SH-SY5Y (cell line): ENCODE results near the gene BRME1.

Experiments used
- GATA2 ChIP-seq: IDR thresholded peaks from 2 replicates; pipeline ENCODE4 v1.6.1; 2011; ENCODE audit warnings: mild to moderate bottlenecking, low read depth, low read length
- GATA3 ChIP-seq: IDR thresholded peaks from 2 replicates; pipeline ENCODE4 v1.6.1; 2011; ENCODE audit warnings: low read depth, mild to moderate bottlenecking, low read length, moderate library complexity

Gene BRME1

DNA sequence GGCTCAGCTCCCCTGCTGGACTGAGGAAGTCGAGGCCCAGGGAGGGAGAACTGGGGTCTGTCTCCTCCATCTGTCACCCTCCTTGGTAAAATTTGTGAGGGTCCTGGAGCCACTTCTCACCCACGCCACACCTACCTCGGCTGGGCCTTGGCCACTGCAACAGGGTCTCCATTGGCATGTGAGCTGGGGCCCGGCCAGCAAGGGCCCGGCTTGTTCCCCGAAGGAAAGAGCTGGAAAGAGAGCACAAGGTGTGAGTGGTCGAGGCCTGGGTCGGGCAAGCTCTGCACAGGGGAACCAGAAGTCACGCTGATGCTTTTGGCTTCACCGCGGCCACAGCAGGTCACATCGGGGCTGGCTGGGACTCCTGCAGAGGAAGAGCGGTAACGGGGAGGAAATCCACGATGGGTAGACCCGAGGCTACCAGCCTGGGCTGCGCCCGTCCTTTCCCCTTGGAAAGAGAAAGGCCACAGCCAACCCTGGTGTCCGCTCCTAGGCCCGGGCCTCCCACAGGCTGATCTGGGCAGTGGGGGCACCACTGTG, 20.0 kb downstream of the BRME1 start:
- TF ChIP-seq GATA3, result no peak
- TF ChIP-seq GATA2, result no peak

DNA sequence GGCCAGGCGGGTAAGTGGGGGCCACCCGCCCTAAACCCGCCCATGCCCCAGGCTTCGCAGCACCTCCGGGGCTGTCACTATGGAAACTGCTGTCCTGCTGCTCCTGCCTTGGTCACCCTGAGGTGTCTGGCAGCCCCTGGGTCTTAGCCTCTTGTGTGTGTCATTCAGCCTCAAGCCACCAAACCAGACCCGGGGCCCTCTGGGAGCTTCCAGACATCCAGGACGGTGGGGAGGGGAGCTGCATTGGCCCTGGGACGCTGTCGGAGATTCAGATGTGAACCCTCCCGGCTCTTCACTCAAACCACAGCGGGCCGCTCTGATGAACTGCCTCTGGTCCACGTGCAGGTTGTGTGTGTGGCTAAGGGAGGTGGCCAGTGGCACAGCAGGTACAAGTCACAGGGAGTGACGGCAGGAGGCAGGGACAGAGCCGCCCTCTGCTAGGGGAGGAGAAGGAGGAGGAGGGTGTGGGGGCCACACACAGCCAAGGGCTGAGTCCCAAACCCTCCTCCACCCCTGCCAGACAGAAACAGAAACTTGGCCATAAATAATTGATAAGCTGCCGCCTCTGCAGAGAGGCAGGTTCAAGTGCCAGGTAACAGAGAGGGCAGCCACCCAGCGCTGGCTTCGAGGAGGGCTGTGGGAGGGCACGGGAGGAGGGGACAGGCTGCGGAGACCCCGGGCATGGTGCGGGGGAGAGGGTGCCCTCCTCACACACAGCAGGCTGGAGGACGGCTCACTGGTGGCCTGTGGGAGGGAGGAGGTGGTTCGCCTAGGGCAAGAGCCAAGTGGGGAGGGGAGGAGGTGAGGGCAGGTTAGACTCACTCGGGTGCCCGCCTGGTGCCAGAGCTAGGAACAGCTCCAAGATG, 21.0 kb downstream of the BRME1 start:
- no peak for TF ChIP-seq GATA3
- no peak for TF ChIP-seq GATA2

DNA sequence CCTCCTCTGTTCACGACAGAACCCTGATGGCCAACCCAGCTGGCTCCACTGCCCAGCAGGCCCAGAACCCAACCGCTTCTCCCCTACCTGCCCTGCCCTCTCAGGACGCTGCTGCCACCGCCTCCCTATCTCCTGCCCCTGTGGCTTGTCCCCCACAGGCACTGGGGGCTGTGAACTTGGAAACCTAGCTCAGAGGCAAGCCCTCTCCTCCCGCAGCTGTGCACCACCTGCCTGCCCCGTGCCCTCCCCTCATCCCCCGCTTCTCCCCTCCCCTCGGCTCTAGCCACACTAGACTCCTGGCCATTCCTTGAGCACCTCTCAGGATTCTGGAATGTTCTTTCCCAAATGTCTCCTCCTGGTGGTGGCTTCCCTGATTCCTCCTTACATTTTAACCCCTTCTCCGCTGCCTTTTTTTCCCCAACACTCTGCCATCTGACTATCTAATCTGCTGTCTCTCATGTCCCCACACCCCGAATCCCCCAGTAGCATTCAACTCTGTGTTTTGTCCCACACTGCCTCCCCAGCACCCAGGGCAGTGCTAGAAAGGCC, 22.3 kb downstream of the BRME1 start:
- TF ChIP-seq GATA2 (no peak), GATA3 (no peak)

DNA sequence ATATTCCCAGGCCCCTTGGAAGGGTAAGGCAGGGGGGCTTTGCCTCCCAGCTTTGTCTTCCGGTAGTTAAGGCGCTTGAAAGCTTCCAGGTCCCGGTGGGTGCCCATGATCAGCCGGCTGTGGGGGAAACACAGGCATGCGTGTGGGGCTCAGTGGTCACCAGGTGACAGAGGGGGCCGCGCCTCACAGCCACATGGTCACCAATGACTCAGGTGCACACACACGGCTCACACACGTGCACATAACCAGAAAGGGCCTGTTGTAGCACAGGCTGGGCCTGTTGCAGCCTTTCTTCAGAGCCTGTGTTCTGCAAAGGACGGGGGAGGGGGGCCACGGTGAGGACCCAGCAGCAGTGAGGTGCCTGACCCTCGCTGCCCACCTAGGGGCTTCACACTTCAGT, 23.1 kb downstream of the BRME1 start:
- TF ChIP-seq GATA2, result no peak
- no peak for TF ChIP-seq GATA3

DNA sequence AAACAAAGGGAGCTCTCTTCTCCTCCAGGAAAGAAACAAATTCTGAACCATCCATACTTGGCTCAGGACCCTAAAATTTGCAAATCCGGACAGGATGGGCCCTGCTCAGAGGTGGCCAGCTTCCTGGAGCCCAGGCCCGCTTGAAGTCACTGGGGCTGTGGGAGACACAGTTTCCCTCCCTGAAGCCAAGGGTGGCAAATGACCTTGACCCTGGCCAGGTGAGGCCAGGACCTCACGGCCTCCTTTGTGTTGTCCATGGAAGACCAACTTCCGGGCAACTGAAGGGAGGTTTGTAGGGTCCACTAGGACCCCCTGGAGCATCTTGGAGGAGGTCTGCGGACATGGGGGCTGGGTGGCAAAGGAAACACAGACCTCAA, 23.5 kb downstream of the BRME1 start:
- TF ChIP-seq GATA3 (no peak), GATA2 (no peak)

DNA sequence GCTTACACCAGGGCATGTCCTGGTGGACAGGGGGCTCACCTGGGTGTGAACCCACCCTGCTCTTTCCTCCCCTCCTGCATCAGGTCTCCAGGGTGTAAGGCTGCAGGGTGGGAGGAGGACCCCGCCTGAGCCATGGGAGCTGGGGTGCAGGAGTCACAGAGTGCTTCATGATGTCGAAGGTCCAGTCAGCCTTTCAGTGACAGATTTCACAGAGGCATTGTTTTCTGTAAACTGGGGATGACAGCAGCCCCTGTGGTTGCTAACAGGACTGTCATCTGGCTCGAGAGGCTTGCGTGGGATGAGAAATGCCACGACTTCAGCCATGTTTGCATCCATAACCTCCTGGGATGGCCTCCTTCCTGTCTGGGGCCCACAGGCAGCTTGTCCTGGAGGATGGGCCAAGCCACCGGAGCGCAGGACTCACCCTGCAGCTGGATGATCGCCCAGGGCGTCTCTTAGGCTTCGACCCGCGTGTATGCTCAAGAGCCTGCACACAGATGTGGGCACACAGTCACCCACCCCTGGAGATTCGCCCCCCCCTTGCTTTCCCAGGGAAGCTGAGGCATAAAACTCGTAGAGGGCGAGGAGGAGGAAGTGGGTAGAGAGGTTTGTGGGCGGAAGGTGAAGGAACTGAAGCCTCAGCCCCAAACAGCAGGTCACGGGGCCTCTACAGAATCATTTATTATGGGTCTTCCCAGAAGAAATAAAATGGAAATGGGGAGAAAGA, 24.1 kb downstream of the BRME1 start:
- TF ChIP-seq GATA3 (no peak), GATA2 (no peak)

DNA sequence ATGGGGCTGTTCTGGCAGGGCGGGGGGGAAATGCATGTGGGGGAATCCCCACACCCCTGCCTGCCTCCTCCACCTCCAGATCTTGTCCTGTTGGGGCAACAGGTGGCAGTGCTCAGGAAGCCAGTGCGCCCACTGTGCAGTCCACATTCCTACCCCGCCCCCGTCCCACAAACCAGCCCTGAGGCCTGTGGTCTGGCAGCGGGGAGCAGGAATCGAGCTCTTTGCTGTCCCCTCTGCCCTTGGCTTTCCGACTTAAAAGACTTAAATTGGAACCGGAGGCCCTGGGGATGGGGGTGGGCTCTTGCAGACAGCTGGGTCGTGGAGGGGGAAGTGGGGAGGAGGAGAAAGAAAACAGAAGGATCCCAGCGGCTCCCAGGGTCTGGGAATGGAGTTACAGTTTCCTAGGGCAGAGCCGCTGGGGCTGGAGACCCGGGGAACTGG, 24.6 kb downstream of the BRME1 start:
- TF ChIP-seq GATA3 (no peak), GATA2 (no peak)

DNA sequence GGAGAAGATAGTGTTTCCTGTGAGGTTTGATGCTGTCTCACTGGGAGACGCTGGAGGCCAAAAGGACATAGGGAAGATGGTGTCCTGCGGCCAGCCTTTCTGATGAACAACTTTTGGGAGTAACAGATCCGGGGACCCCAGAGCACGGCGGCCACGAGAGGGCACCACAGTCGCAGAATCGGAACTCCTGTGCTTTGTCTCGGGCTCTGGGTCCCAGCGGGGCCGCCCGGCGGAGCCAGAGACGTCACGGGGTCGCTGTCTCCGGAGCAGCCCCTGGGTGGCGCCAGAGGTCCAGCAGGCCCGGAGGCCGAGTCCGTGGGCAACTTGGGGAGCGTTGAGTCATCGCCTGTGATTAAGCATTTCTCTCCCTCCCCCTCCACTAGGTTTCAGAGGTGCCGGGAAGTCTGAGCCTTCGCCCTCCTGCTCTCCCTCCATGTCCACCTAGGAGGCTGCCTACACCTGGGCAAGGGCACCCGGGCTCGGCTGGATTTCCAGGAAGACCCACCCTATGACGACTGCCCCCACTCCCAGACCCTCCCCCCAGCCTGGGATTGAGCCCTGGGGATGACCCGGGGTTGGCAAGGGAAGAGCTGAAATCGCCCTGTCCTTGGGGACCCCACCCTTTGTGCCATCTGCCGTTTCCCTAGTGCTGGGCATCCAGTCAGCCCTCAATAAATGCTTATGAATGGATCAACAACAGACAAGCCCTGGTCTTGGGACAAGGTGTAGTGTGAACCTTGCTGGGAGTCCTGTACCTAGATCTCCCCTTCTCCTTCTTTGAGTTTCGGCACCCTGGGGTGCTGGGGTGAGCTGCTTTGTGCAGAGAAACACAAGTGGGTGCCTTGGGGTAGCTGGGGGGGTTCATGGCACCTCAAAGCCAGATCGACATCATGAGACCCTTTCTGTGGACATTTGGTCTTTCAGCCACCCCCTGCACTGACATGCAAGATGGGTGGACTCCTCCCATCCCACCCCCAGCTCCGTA, 25.6 kb downstream of the BRME1 start:
- TF ChIP-seq GATA2 (no peak), GATA3 (no peak)

DNA sequence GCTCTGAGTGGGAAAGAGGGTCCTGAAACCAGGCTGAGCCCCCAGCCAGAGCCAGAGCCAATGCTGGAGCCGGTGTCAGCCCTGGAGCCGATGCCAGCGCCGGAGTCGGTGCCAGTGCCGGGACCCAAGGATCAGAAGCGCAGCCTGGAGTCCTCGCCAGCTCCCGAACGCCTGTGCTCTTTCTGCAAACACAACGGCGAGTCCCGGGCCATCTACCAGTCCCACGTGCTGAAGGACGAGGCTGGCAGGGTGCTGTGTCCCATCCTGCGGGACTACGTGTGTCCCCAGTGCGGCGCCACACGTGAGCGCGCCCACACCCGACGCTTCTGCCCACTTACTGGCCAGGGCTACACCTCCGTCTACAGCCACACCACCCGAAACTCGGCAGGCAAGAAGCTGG, 28.6 kb downstream of the BRME1 start:
- TF ChIP-seq GATA2 (no peak), GATA3 (no peak)

DNA sequence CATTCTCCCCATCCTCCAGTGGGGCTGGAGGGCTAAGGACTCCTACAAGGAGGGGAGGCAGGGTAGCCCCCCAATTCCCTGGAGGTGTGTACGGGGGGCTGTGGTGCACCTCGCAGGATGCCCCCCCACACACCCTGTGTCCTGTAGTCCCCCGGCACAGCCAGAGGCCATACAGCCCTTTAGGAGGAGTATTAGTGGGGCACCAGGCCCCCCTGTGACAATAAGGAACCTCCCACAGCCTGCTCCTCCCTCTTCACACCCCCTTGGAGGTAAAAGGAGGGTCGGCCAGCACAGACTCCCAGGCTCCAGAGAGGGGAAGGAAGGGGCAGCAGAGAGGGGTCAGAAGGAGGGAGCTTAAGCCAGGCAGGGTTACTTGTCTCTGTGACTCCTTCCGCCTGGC, 29.1 kb downstream of the BRME1 start, which contains the start of gene NANOS3:
TSS of gene NANOS3 (plus strand) at position 301 of the 400 bp plus-strand sequence. CDS start 115 bp downstream, outside the sequence.
- TF ChIP-seq GATA2, result no peak
- no peak for TF ChIP-seq GATA3

DNA sequence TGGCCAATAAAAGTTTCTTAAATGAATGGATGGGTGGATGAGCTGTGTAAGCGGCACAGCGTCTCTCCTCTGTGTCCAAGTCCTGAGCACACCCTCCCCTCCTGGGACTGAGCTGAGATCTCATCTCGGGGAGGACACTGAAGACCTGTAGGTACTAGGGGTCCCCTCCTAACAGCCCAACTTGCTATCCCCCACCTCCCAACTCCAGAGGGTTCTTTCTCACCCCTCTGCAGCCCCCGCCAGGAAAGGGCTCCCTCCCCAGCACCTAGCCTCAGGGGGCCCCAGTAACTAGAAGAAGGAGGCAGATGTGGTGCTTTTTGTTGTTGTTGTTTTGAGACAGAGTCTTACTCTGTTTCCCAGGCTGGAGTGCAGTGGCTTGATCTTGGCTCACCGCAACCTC, 30.1 kb downstream of the BRME1 start:
- TF ChIP-seq GATA3 (no peak), GATA2 (no peak)

DNA sequence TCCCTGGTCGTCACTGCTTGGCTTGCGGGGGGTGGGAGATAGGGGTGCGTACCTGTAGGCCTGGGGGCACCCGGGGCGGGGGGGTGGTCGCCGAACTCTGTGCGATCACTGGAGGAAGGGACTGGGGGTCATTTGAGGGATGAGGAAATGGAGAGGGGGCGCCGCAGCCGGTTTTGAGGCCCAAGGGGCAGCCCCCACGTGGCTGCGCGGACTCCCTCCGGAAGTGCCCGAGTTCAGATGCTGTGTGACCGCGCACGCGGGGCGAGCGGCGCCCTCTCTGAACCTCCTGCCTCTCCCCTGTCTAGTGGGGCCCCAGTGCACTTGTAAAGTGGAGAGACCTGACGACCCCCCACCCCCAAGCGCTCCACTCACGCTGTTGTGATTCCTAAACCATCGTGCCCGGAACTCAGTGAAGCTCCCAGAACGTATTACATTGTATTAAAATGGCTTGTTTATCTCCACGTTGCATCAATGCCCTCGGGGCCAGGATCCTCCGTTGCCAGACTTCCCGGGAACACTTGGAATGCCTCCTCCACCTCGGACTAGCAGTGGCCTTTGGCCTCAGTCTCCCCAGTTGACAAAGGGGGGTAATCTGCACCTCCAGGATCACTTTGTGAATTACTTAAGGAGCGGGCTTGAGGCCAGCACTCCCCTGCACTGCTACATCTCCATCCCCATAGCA, 31.9 kb downstream of the BRME1 start:
- TF ChIP-seq GATA2, result peak; percentile 80
- no peak for TF ChIP-seq GATA3
